OCI-LY3 (cell line): ENCODE results near the gene PUS10.

ENCODE experiments used
- H2AFZ ChIP-seq: fragments of 200-600, 300-600 bp; shearing (Covaris generic); 2 replicates; pipeline ENCODE4 v1.6.0; 2014; ENCODE audit warnings: antibody characterized with exemption, low read depth, low read length
- H3K27ac ChIP-seq: fragments of 200-600, 300-600 bp; sonication (generic); 2 replicates; pipeline ENCODE4 v1.5.1; 2014; ENCODE audit warnings: mild to moderate bottlenecking, low read length, moderate library complexity, mixed read lengths
- H3K27me3 ChIP-seq: fragments of 200-600, 300-600 bp; sonication (generic); 2 replicates; pipeline ENCODE4 v1.6.1; 2014; ENCODE audit warnings: low read depth, low read length, mixed read lengths
- H3K36me3 ChIP-seq: fragments of 200-600, 300-600 bp; sonication (generic); replicated peaks from 2 replicates; pipeline ENCODE3; 2014; ENCODE audit warnings: low read depth, low read length, mixed read lengths
- H3K4me1 ChIP-seq: fragments of 300-600, 200-600 bp; sonication (generic); 2 replicates; pipeline ENCODE4 v1.6.1; 2014; ENCODE audit warnings: low read length, mixed read lengths
- H3K4me2 ChIP-seq: fragments of 200-600, 300-600 bp; sonication (generic); 2 replicates; pipeline ENCODE4 v1.6.1; 2014; ENCODE audit warnings: low read length, mixed read lengths
- H3K4me3 ChIP-seq: fragments of 300-600, 200-600 bp; sonication (generic); 2 replicates; pipeline ENCODE4 v1.5.1; 2014; ENCODE audit warnings: antibody characterized with exemption, mild to moderate bottlenecking, low read length, moderate library complexity
- H3K79me2 ChIP-seq: fragments of 300-600, 200-600 bp; shearing (Covaris generic); 2 replicates; pipeline ENCODE4 v1.6.1; 2014; ENCODE audit warnings: mild to moderate bottlenecking, low read length, mixed read lengths
- H3K9ac ChIP-seq: fragments of 300-600, 200-600 bp; shearing (Covaris generic); 2 replicates; pipeline ENCODE4 v1.6.0; 2014; ENCODE audit warnings: mild to moderate bottlenecking, low read length, moderate library complexity
- H3K9me3 ChIP-seq: fragments of 200-600, 300-600 bp; shearing (Covaris generic); 2 replicates; pipeline ENCODE4 v1.6.1; 2014; ENCODE audit warnings: low read length, mixed read lengths; ENCODE audit not compliant: insufficient read depth
- H4K20me1 ChIP-seq: fragments of 200-600, 300-600 bp; sonication (generic); 2 replicates; pipeline ENCODE4 v1.6.1; 2016; ENCODE audit warnings: low read length, mixed read lengths; ENCODE audit not compliant: insufficient read depth
- CTCF ChIP-seq: fragments of 200-600, 300-600 bp; sonication (generic); IDR thresholded peaks from 2 replicates; pipeline ENCODE4 v1.5.1; 2014; ENCODE audit warnings: antibody characterized with exemption, low read length, low read depth
- EZH2phosphoT487 ChIP-seq: fragments of 200-600 bp; shearing (Covaris generic); IDR thresholded peaks from 2 replicates; pipeline ENCODE4 v1.6.1; 2018; ENCODE audit warnings: antibody characterized with exemption, mixed run types, low read depth

Gene PUS10

GRCh38 chr2:61057562-61057961 lies 39.5 kb upstream of the PUS10 start:
- TF ChIP-seq CTCF: no peak
- no peak for TF ChIP-seq EZH2phosphoT487
- H3K4me1 ChIP-seq: no peaks in the 10 kb centered on the region
- H3K27ac ChIP-seq: no peak overlapping the region

GRCh38 chr2:61055557-61055956 lies 37.5 kb upstream of the PUS10 start:
- no peak overlapping the region for H2AFZ ChIP-seq
- no peak overlapping the region for H3K27ac ChIP-seq
- H3K9me3 ChIP-seq: no peaks in the 10 kb centered on the region
- H3K4me3 ChIP-seq: no peak overlapping the region
- H4K20me1 ChIP-seq: no peaks in the 10 kb centered on the region
- H3K79me2 ChIP-seq: no peaks in the 10 kb centered on the region
- no peaks in the 10 kb centered on the region for H3K27me3 ChIP-seq
- no peak overlapping the region for H3K9ac ChIP-seq
- no peak for TF ChIP-seq CTCF
- TF ChIP-seq EZH2phosphoT487: no peak
- no peak overlapping the region for H3K4me2 ChIP-seq
- peaks cover 13% of the 10 kb centered on the region for H3K36me3 ChIP-seq
- H3K4me1 ChIP-seq: no peaks in the 10 kb centered on the region

More at GRCh38 chr2:61057562-61057961, 39.5 kb upstream of the PUS10 start:
- Histone ChIP-seq H2AFZ (no peak overlapping the region), H3K36me3 (peaks cover 16% of the 10 kb centered on the region), H3K9me3 (no peaks in the 10 kb centered on the region), H4K20me1 (no peaks in the 10 kb centered on the region), H3K79me2 (no peaks in the 10 kb centered on the region), H3K9ac (no peak overlapping the region), H3K27me3 (no peaks in the 10 kb centered on the region), H3K4me3 (no peak overlapping the region), H3K4me2 (no peak overlapping the region)

GRCh38 chr2:61045999-61046398 lies 27.9 kb upstream of the PUS10 start:
- H3K9ac ChIP-seq: no peak overlapping the region
- no peak overlapping the region for H3K27ac ChIP-seq
- no peak overlapping the region for H3K4me2 ChIP-seq
- no peaks in the 10 kb centered on the region for H3K27me3 ChIP-seq
- H3K36me3 ChIP-seq: peaks cover 24% of the 10 kb centered on the region
- peaks cover 4% of the 10 kb centered on the region for H3K4me1 ChIP-seq
- H3K9me3 ChIP-seq: no peaks in the 10 kb centered on the region
- H3K4me3 ChIP-seq: no peak overlapping the region
- no peaks in the 10 kb centered on the region for H3K79me2 ChIP-seq
- H2AFZ ChIP-seq: no peak overlapping the region
- no peaks in the 10 kb centered on the region for H4K20me1 ChIP-seq
- no peak for TF ChIP-seq CTCF
- no peak for TF ChIP-seq EZH2phosphoT487

- Histone ChIP-seq H3K27me3 (no peaks in the 10 kb centered on the region), H3K9me3 (no peaks in the 10 kb centered on the region), H4K20me1 (no peaks in the 10 kb centered on the region), H3K4me2 (no peak overlapping the region), H3K36me3 (peaks cover 24% of the 10 kb centered on the region), H3K27ac (no peak overlapping the region), H3K9ac (no peak overlapping the region), H3K4me1 (peaks cover 4% of the 10 kb centered on the region), H3K79me2 (no peaks in the 10 kb centered on the region), H2AFZ (no peak overlapping the region), H3K4me3 (no peak overlapping the region)
- TF ChIP-seq CTCF (no peak), EZH2phosphoT487 (no peak)
These were observed 27.2 kb upstream of the PUS10 start for GRCh38 chr2:61045226-61045625.
